Measurements from ENCODE around the gene NOTCH2NLA.
"Not testable (repeated sequence)": the region's sequence is repeated elsewhere in the genome, so short reads cannot be mapped to it uniquely, and the experiment has no call there.

- TF ChIP-seq CTCF, POLR2AphosphoS5, EP300, POLR2A (IDR thresholded peaks at IDR 0.05): not testable (repeated sequence)
Observed at GRCh38 chr1:146271977-146272376, 43.2 kb upstream of the NOTCH2NLA start.

Measured in upper lobe of left lung (tissue), 4 donors.